GM23338 (cell line): ENCODE data around the gene SRD5A3. TPM values are rescaled to one million over a fixed set of nuclear protein-coding genes. Genes with fewer than 3 reads are reported as not detected.
A peak's percentile ranks its signal among the peaks of the same experiment; 100 is the strongest.

Experiments
- ATAC-seq: fragments of 200-7000 bp; cut with Tn5 transposase; 3 replicates; pipeline ENCODE4 v1.9.1; 2020
- DNase-seq: peaks from one replicate; pipeline ENCODE4 v3.0.0-alpha.2; 2015; ENCODE audit warnings: low spot score
- H2AFZ ChIP-seq: fragments of 200-600 bp; sonication (generic); 2 replicates; pipeline ENCODE4 v1.8.0; 2016; ENCODE audit warnings: antibody characterized with exemption, mild to moderate bottlenecking, moderate library complexity
- H3F3A ChIP-seq: fragments of 200-600 bp; sonication (generic); replicated peaks from 2 replicates; pipeline ENCODE4 v1.8.0; 2017; ENCODE audit warnings: antibody characterized with exemption, mixed run types, low read depth
- H3K27ac ChIP-seq: fragments of 200-600 bp; sonication (generic); 2 replicates; pipeline ENCODE4 v1.6.1; 2016; ENCODE audit warnings: low read depth
- H3K27me3 ChIP-seq: fragments of 200-600 bp; sonication (generic); 2 replicates; pipeline ENCODE4 v1.8.0; 2016; ENCODE audit warnings: mild to moderate bottlenecking, mixed run types, moderate library complexity; ENCODE audit not compliant: insufficient read depth
- H3K36me3 ChIP-seq: fragments of 200-600 bp; sonication (generic); 2 replicates; pipeline ENCODE4 v1.8.0; 2016; ENCODE audit warnings: mild to moderate bottlenecking; ENCODE audit not compliant: insufficient read depth
- H3K4me1 ChIP-seq: fragments of 200-600 bp; sonication (generic); 2 replicates; pipeline ENCODE4 v1.8.0; 2016; ENCODE audit warnings: mild to moderate bottlenecking, moderate library complexity; ENCODE audit not compliant: insufficient read depth
- H3K4me2 ChIP-seq: fragments of 200-600 bp; sonication (generic); 2 replicates; pipeline ENCODE4 v1.7.1; 2017; ENCODE audit warnings: mixed run types
- H3K4me3 ChIP-seq: fragments of 200-600 bp; sonication (generic); 2 replicates; pipeline ENCODE4 v1.6.1; 2016; ENCODE audit warnings: mixed run types
- H3K79me2 ChIP-seq: fragments of 200-600 bp; sonication (generic); replicated peaks from 2 replicates; pipeline ENCODE4 v1.8.0; 2017; ENCODE audit warnings: mild to moderate bottlenecking; ENCODE audit not compliant: insufficient read depth
- H3K9me2 ChIP-seq: fragments of 200-600 bp; sonication (generic); 2 replicates; pipeline ENCODE4 v1.8.0; 2017; ENCODE audit not compliant: insufficient read depth
- H4K20me1 ChIP-seq: fragments of 200-600 bp; sonication (generic); replicated peaks from 2 replicates; pipeline ENCODE4 v1.8.0; 2017; ENCODE audit warnings: mild to moderate bottlenecking; ENCODE audit not compliant: insufficient read depth
- H3K27ac Mint-ChIP-seq: 2 replicates; pipeline ENCODE4 v1.8.0; 2020; ENCODE audit warnings: inconsistent platforms, mild to moderate bottlenecking, moderate library complexity, mixed read lengths
- H3K27me3 Mint-ChIP-seq: 3 replicates; pipeline ENCODE4 v1.8.0; 2022; ENCODE audit warnings: low read depth, mild to moderate bottlenecking, moderate library complexity, mixed read lengths, inconsistent platforms; ENCODE audit not compliant: insufficient read depth, poor library complexity
- H3K36me3 Mint-ChIP-seq: 3 replicates; pipeline ENCODE4 v1.8.0; 2021; ENCODE audit warnings: low read depth, mild to moderate bottlenecking, inconsistent platforms, moderate library complexity, mixed read lengths
- H3K4me1 Mint-ChIP-seq: 3 replicates; pipeline ENCODE4 v1.8.0; 2020; ENCODE audit warnings: mild to moderate bottlenecking, inconsistent platforms, mixed read lengths
- H3K4me3 Mint-ChIP-seq: 3 replicates; pipeline ENCODE4 v1.8.0; 2021; ENCODE audit warnings: moderate library complexity, mild to moderate bottlenecking, inconsistent platforms, mixed read lengths
- H3K9me3 Mint-ChIP-seq: 3 replicates; pipeline ENCODE4 v1.8.0; 2020; ENCODE audit warnings: moderate library complexity, mild to moderate bottlenecking, inconsistent platforms, mixed read lengths
- CREB1 ChIP-seq: fragments of 250-450 bp; sonication (Bioruptor Pico); IDR thresholded peaks from 2 replicates; pipeline ENCODE4 v1.5.0; 2020; ENCODE audit warnings: low read depth, mild to moderate bottlenecking, moderate library complexity
- CTCF ChIP-seq, 2 experiments: fragments of 200-600 bp in 1 of 2; sonication (generic) in 1 of 2; conservative IDR thresholded peaks; 2 replicates each; pipeline versions ENCODE4 v1.5.1 to v1.6.1; 2016 to 2017; ENCODE audit warnings: antibody characterized with exemption in 2 of 2, low read depth in 2 of 2, mild to moderate bottlenecking in 2 of 2, moderate library complexity in 1 of 2
- ETS1 ChIP-seq: IDR thresholded peaks from 2 replicates; pipeline ENCODE4 v1.6.1; 2016; ENCODE audit warnings: antibody characterized with exemption
- EZH2 ChIP-seq: fragments of 200-600 bp; sonication (generic); IDR thresholded peaks from one replicate; pipeline ENCODE4 v1.8.0; 2017; ENCODE audit warnings: antibody characterized with exemption, mild to moderate bottlenecking, low read depth; ENCODE audit not compliant: unreplicated experiment
- EZH2phosphoT487 ChIP-seq: fragments of 200-600 bp; sonication (generic); IDR thresholded peaks from one replicate; pipeline ENCODE4 v1.8.1; 2018; ENCODE audit warnings: antibody characterized with exemption; ENCODE audit not compliant: unreplicated experiment
- JUNB ChIP-seq: IDR thresholded peaks from one replicate; pipeline ENCODE4 v1.6.1; 2016; ENCODE audit warnings: antibody characterized with exemption; ENCODE audit not compliant: unreplicated experiment
- NANOG ChIP-seq: IDR thresholded peaks from 2 replicates; pipeline ENCODE4 v1.6.1; 2016; ENCODE audit warnings: antibody characterized with exemption, borderline replicate concordance
- POLR2AphosphoS5 ChIP-seq: IDR thresholded peaks from 2 replicates; pipeline ENCODE4 v1.6.1; 2016; ENCODE audit warnings: antibody characterized with exemption, low read depth
- REST ChIP-seq: IDR thresholded peaks from one replicate; pipeline ENCODE4 v1.6.1; 2018; ENCODE audit warnings: antibody characterized with exemption; ENCODE audit not compliant: unreplicated experiment
- STAT1 ChIP-seq: IDR thresholded peaks from one replicate; pipeline ENCODE4 v1.6.1; 2016; ENCODE audit warnings: antibody characterized with exemption; ENCODE audit not compliant: unreplicated experiment
- ZNF114 ChIP-seq: fragments of 250-450 bp; sonication (Bioruptor Pico); IDR thresholded peaks from 2 replicates; pipeline ENCODE4 v1.5.0; 2020; ENCODE audit warnings: mild to moderate bottlenecking, moderate library complexity
- ZNF331 ChIP-seq: fragments of 250-450 bp; sonication (Bioruptor Pico); IDR thresholded peaks from 2 replicates; pipeline ENCODE4 v1.5.0; 2020; ENCODE audit warnings: low read depth, mild to moderate bottlenecking, moderate library complexity
- polyA plus RNA-seq: library from polyadenylated mRNA; unstranded; fragments of >200 nt; fragmentation: Nextera tagmentation; extraction: Ambion mirVana; gene quantifications from 2 replicates; pipeline ENCODE4 v1.2.1, GENCODE V29; 2016
- total RNA-seq: library from RNA; depleted of rRNA; stranded (reverse); fragments of >200 nt; shearing (Covaris generic); gene quantifications from 2 replicates; pipeline ENCODE4 v1.2.3, GENCODE V29; 2014
- TF ChIP-seq, protein P1 (sequence below): fragments of 250-450 bp; sonication (Bioruptor Pico); IDR thresholded peaks from 2 replicates; pipeline ENCODE4 v1.5.0; 2020; ENCODE audit warnings: mild to moderate bottlenecking, moderate library complexity

SRD5A3 gene
- total and polyA plus RNA-seq, 2 experiments from 2014 or later, result 23.0 to 49.9 TPM

- Mint-ChIP-seq H3K4me3 (no peak overlapping the region), H3K4me1 (peaks cover 11% of the 10 kb centered on the region), H3K27me3 (peaks cover 9% of the 10 kb centered on the region), H3K27ac (peak overlapping the region; percentile 41), H3K9me3 (no peaks in the 10 kb centered on the region), H3K36me3 (peaks cover 40% of the 10 kb centered on the region)
- no peaks in the 10 kb centered on the region for H3K79me2 ChIP-seq
- no peaks in the 10 kb centered on the region for H3K27me3 ChIP-seq
- no peaks in the 10 kb centered on the region for H4K20me1 ChIP-seq
- H3K4me1 ChIP-seq, result peaks cover 9% of the 10 kb centered on the region
- TF ChIP-seq ZNF114 (no peak), POLR2AphosphoS5 (no peak), REST (no peak), NANOG (no peak), EZH2phosphoT487 (no peak), ETS1 (no peak), STAT1 (no peak), CREB1 (CRISPR knock-in tag) (no peak), ZNF331 (CRISPR knock-in tag) (no peak), JUNB (no peak), CTCF (conservative IDR thresholded peaks at IDR 0.05; ENCODE audit: low read depth in 2 of 2) (no peak), EZH2 (no peak)
- TF ChIP-seq, protein P1, sequence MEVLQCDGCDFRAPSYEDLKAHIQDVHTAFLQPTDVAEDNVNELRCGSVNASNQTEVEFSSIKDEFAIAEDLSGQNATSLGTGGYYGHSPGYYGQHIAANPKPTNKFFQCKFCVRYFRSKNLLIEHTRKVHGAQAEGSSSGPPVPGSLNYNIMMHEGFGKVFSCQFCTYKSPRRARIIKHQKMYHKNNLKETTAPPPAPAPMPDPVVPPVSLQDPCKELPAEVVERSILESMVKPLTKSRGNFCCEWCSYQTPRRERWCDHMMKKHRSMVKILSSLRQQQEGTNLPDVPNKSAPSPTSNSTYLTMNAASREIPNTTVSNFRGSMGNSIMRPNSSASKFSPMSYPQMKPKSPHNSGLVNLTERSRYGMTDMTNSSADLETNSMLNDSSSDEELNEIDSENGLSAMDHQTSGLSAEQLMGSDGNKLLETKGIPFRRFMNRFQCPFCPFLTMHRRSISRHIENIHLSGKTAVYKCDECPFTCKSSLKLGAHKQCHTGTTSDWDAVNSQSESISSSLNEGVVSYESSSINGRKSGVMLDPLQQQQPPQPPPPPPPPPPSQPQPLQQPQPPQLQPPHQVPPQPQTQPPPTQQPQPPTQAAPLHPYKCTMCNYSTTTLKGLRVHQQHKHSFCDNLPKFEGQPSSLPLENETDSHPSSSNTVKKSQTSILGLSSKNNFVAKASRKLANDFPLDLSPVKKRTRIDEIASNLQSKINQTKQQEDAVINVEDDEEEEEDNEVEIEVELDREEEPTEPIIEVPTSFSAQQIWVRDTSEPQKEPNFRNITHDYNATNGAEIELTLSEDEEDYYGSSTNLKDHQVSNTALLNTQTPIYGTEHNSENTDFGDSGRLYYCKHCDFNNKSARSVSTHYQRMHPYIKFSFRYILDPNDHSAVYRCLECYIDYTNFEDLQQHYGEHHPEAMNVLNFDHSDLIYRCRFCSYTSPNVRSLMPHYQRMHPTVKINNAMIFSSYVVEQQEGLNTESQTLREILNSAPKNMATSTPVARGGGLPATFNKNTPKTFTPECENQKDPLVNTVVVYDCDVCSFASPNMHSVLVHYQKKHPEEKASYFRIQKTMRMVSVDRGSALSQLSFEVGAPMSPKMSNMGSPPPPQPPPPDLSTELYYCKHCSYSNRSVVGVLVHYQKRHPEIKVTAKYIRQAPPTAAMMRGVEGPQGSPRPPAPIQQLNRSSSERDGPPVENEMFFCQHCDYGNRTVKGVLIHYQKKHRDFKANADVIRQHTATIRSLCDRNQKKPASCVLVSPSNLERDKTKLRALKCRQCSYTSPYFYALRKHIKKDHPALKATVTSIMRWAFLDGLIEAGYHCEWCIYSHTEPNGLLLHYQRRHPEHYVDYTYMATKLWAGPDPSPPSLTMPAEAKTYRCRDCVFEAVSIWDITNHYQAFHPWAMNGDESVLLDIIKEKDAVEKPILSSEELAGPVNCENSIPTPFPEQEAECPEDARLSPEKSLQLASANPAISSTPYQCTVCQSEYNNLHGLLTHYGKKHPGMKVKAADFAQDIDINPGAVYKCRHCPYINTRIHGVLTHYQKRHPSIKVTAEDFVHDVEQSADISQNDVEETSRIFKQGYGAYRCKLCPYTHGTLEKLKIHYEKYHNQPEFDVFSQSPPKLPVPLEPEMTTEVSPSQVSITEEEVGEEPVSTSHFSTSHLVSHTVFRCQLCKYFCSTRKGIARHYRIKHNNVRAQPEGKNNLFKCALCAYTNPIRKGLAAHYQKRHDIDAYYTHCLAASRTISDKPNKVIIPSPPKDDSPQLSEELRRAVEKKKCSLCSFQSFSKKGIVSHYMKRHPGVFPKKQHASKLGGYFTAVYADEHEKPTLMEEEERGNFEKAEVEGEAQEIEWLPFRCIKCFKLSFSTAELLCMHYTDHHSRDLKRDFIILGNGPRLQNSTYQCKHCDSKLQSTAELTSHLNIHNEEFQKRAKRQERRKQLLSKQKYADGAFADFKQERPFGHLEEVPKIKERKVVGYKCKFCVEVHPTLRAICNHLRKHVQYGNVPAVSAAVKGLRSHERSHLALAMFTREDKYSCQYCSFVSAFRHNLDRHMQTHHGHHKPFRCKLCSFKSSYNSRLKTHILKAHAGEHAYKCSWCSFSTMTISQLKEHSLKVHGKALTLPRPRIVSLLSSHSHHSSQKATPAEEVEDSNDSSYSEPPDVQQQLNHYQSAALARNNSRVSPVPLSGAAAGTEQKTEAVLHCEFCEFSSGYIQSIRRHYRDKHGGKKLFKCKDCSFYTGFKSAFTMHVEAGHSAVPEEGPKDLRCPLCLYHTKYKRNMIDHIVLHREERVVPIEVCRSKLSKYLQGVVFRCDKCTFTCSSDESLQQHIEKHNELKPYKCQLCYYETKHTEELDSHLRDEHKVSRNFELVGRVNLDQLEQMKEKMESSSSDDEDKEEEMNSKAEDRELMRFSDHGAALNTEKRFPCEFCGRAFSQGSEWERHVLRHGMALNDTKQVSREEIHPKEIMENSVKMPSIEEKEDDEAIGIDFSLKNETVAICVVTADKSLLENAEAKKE (CRISPR knock-in tag), result no peak
- ATAC-seq (no peak), DNase-seq (no peak)
- no peak overlapping the region for H2AFZ ChIP-seq
- no peak overlapping the region for H3K4me3 ChIP-seq
- peaks cover 7% of the 10 kb centered on the region for H3F3A ChIP-seq
- H3K9me2 ChIP-seq, result no peaks in the 10 kb centered on the region
- H3K36me3 ChIP-seq, result 0 out of 2 replicates have a peak, but pooled peaks cover 3% of the 10 kb centered on the region
- H3K27ac ChIP-seq, result no peak overlapping the region
- no peak overlapping the region for H3K4me2 ChIP-seq
Measured at GRCh38 chr4:55359397-55359916, 13.4 kb downstream of the SRD5A3 start.
